ENCODE measurements around the gene LRP2. TPM values are rescaled to one million over a fixed set of nuclear protein-coding genes. Genes with fewer than 3 reads are reported as not detected.

Gene LRP2
- total and polyA plus RNA-seq, 2 of the 4 experiments (the other 2 are of a cell fraction): not detected

DNA sequence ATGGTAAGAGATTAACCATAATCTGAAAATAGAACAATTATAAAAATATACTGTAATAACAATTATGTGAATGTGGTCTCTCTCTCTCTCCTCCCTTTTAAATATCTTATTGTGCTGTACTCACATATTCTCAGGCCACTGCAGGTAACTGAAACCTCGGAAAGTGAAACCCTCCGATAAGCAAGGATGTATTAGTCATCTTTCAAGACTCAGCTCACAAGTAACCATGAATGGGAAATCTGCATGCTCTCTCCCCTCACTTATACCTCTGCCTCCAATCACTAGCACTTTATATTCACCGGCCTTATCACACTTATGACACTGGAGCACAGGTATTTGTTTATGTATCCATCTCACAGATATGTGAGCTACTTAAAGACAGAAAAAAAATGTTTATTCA lies 139.7 kb downstream of the LRP2 start:
- in situ Hi-C loops (cut with MboI; ENCODE audit: low sequenced_read_pairs): no loop called here
- no CpG with 5 or more reads among the region's 3 CpGs for WGBS, 2 experiments (ENCODE audit: extremely low coverage in 2 of 2, insufficient read length in 1 of 2)
- dilution Hi-C loops (cut with HindIII; ENCODE audit: low sequenced_read_pairs, unreplicated experiment): no loop called here

More for the DNA sequence above, 139.7 kb downstream of the LRP2 start:
- no peaks in the 10 kb centered on the region for H3K4me1 ChIP-seq (ENCODE audit: control insufficient read depth, insufficient read depth, low read length)
- no peak overlapping the region for H3K14ac ChIP-seq (replicated peaks; ENCODE audit: low read depth, low read length)
- DNase-seq (no peak), ATAC-seq (ENCODE audit: low read depth) (no peak)
- no peak overlapping the region for H3K56ac ChIP-seq (ENCODE audit: extremely low read depth, insufficient read depth, low read length)
- H2BK5ac ChIP-seq (ENCODE audit: low read depth, low read length, poor library complexity, severe bottlenecking): no peak overlapping the region
- H3K23ac ChIP-seq (ENCODE audit: low read depth, low read length): no peak overlapping the region
- CTCF ChIA-PET: interaction anchor here (0.6 to 1.3 kb wide), 3 partner anchors 12 to 45 kb away, joined by 3 to 5 read pairs (median 3); no protein-coding TSS in a partner anchor
- no peaks in the 10 kb centered on the region for H3K36me3 ChIP-seq (ENCODE audit: control insufficient read depth, insufficient read depth, low read length)
- H2AK9ac ChIP-seq (replicated peaks; ENCODE audit: low read depth, low read length, poor library complexity): no peak overlapping the region
- no peak overlapping the region for H3K27ac ChIP-seq (ENCODE audit: insufficient read depth, low read length)
- H3K9ac ChIP-seq (ENCODE audit: low read depth, low read length): no peak overlapping the region
- H3K4me2 ChIP-seq (ENCODE audit: low read depth, low read length): no peak overlapping the region
- no peak overlapping the region for H4K5ac ChIP-seq (ENCODE audit: low read depth, low read length)
- no peak overlapping the region for H2BK15ac ChIP-seq (ENCODE audit: low read depth, low read length)
- no peak overlapping the region for H3K4ac ChIP-seq (ENCODE audit: low read depth, low read length)
- no peak overlapping the region for H2AK5ac ChIP-seq (ENCODE audit: low read depth, low read length)
- H4K20me1 ChIP-seq (ENCODE audit: insufficient read depth, low read length): no peaks in the 10 kb centered on the region
- no peaks in the 10 kb centered on the region for H3K79me1 ChIP-seq (ENCODE audit: low read depth in 1 of 2, low read length in 2 of 2)
- no peaks in the 10 kb centered on the region for H3K9me1 ChIP-seq (ENCODE audit: insufficient read depth, low read length)
- no peak overlapping the region for H4K91ac ChIP-seq (ENCODE audit: insufficient read depth, low read depth, low read length)
- no peak overlapping the region for H2BK120ac ChIP-seq (ENCODE audit: low read depth, low read length)
- intact Hi-C loops (cut with micrococcal nuclease): loop anchor here (2.0 kb wide), 1 partner anchor 262 kb away; no protein-coding TSS in a partner anchor
- no peak overlapping the region for H3K18ac ChIP-seq (ENCODE audit: low read depth, low read length)
- H2AFZ ChIP-seq (replicated peaks; ENCODE audit: low read length, poor library complexity): no peak overlapping the region
- BruUV-seq (replicated peaks): no TSS peak
- H4K8ac ChIP-seq (ENCODE audit: low read depth in 2 of 2, low read length in 2 of 2): no peak overlapping the region
- H3K4me3 ChIP-seq (ENCODE audit: insufficient read depth, low read depth, low read length): no peak overlapping the region
- TF ChIP-seq FOS (IDR thresholded peaks at IDR 0.05; ENCODE audit: low read depth, low read length): no peak
- TF ChIP-seq POLR2A (IDR thresholded peaks at IDR 0.05; ENCODE audit: low read depth, low read length): no peak
- TF ChIP-seq, protein P1, sequence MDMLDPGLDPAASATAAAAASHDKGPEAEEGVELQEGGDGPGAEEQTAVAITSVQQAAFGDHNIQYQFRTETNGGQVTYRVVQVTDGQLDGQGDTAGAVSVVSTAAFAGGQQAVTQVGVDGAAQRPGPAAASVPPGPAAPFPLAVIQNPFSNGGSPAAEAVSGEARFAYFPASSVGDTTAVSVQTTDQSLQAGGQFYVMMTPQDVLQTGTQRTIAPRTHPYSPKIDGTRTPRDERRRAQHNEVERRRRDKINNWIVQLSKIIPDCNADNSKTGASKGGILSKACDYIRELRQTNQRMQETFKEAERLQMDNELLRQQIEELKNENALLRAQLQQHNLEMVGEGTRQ (IDR thresholded peaks at IDR 0.05; ENCODE audit: low read depth, low read length): no peak
- TF ChIP-seq RAD21 (IDR thresholded peaks at IDR 0.05; ENCODE audit: low read length): no peak
- TF ChIP-seq MAFK (IDR thresholded peaks at IDR 0.05; ENCODE audit: low read depth, low read length): no peak
- TF ChIP-seq RCOR1 (IDR thresholded peaks at IDR 0.05; ENCODE audit: insufficient replicate concordance, low read length): no peak
- TF ChIP-seq BHLHE40 (IDR thresholded peaks at IDR 0.05; ENCODE audit: low read depth, low read length): no peak
- no peak for TF ChIP-seq MXI1 (IDR thresholded peaks at IDR 0.05; ENCODE audit: borderline replicate concordance, low read depth, low read length)
- no peaks in the 10 kb centered on the region for H3K27me3 ChIP-seq (ENCODE audit: control insufficient read depth, insufficient read depth, low read length)
- H3K9me3 ChIP-seq (ENCODE audit: control insufficient read depth, insufficient read depth, low read length): no peaks in the 10 kb centered on the region
- POLR2A ChIA-PET (ENCODE audit: unreplicated experiment): no interaction called here
- no peak overlapping the region for H2BK20ac ChIP-seq (ENCODE audit: low read depth, low read length)
